ENCODE measurements around the gene ALKBH2.

The ALKBH2 gene

GRCh38 chr12:109044241-109044640, 49.0 kb downstream of the ALKBH2 start:
- Histone ChIP-seq H3K9ac (ENCODE audit: low read depth, low read length) (no peak overlapping the region), H3K9me3 (ENCODE audit: insufficient read depth, low read depth, low read length) (peaks cover 6% of the 10 kb centered on the region; the same call in 1 of the 2 replicates), H3K27ac (ENCODE audit: low read length) (no peak overlapping the region), H3K36me3 (ENCODE audit: insufficient read depth, low read depth, low read length) (no peaks in the 10 kb centered on the region), H3K4me3 (ENCODE audit: low read length) (no peak overlapping the region), H3K4me1 (ENCODE audit: insufficient read depth, low read length) (no peaks in the 10 kb centered on the region), H3K27me3 (ENCODE audit: insufficient read depth, low read length) (peaks cover 5% of the 10 kb centered on the region; the same call in 1 of the 2 replicates)
